K562 (cell line): ENCODE measurements around the gene PPM1N. TPM values are rescaled to one million over a fixed set of nuclear protein-coding genes. Genes with fewer than 3 reads are reported as not detected.

Source experiments
- ARHGAP35 ChIP-seq: fragments of 450-650 bp; IDR thresholded peaks from 2 replicates; pipeline ENCODE4 v1.6.1; 2018; ENCODE audit not compliant: partially characterized antibody
- BDP1 ChIP-seq: IDR thresholded peaks from 3 replicates; pipeline ENCODE4 v1.6.1; 2011; ENCODE audit not compliant: insufficient read length, insufficient read depth
- CLOCK ChIP-seq: fragments of 250-450 bp; sonication (Bioruptor Pico); IDR thresholded peaks from 2 replicates; pipeline ENCODE4 v1.4.0; 2020; ENCODE audit warnings: mild to moderate bottlenecking, moderate library complexity, borderline replicate concordance
- FOXM1 ChIP-seq, 2 experiments: fragments of 450-650 bp in 1 of 2; sonication (generic) in 1 of 2; formaldehyde crosslinking in 1 of 2; IDR thresholded peaks; 2 replicates each; pipeline versions ENCODE4 v1.6.1 to v1.9.0; 2017 to 2022; ENCODE audit warnings: low read depth in 2 of 2, mild to moderate bottlenecking in 2 of 2, missing genetic modification reagents in 1 of 2, moderate library complexity in 1 of 2
- FUS ChIP-seq: fragments of 200-400 bp; formaldehyde crosslinking; optimal IDR thresholded peaks from 2 replicates; pipeline ENCODE3; 2017; ENCODE audit warnings: low read depth, low read length
- NONO ChIP-seq, 2 experiments: fragments of 200-400 bp in 1 of 2; fragments of 450-650 bp in 1 of 2; formaldehyde crosslinking in 1 of 2; IDR thresholded peaks; 2 replicates each; pipeline ENCODE4 v1.6.1; 2017; ENCODE audit warnings: low read depth in 2 of 2, mild to moderate bottlenecking in 2 of 2, moderate library complexity in 2 of 2, low read length in 1 of 2
- RNF219 ChIP-seq: fragments of 250-450 bp; sonication (Bioruptor Pico); IDR thresholded peaks from 2 replicates; pipeline ENCODE4 v1.5.0; 2022; ENCODE audit warnings: mild to moderate bottlenecking
- SMARCE1 ChIP-seq: fragments of 450-650 bp; IDR thresholded peaks from 2 replicates; pipeline ENCODE4 v1.7.1; 2016; ENCODE audit warnings: mild to moderate bottlenecking
- TBP ChIP-seq: optimal IDR thresholded peaks from 2 replicates; pipeline ENCODE3; 2011; ENCODE audit warnings: low read depth, low read length, improper control_type of control experiment
- ZNF318 ChIP-seq, 2 experiments: fragments of 450-650 bp; IDR thresholded peaks; 2 replicates each; pipeline ENCODE4 v1.6.1; 2016; ENCODE audit warnings: mild to moderate bottlenecking in 2 of 2, borderline replicate concordance in 1 of 2, low read depth in 1 of 2, moderate library complexity in 1 of 2
- ZNF354B ChIP-seq: fragments of 250-450 bp; sonication (Bioruptor Pico); IDR thresholded peaks from 2 replicates; pipeline ENCODE4 v1.4.0; 2020
- ZNF408 ChIP-seq: fragments of 250-450 bp; sonication (Bioruptor Pico); IDR thresholded peaks from 2 replicates; pipeline ENCODE4 v1.4.0; 2020; ENCODE audit warnings: low read depth, mild to moderate bottlenecking, moderate library complexity
- ZNF707 ChIP-seq: fragments of 250-450 bp; sonication (Bioruptor Pico); conservative IDR thresholded peaks from 2 replicates; pipeline ENCODE4 v1.8.0; 2022; ENCODE audit warnings: inconsistent platforms, mild to moderate bottlenecking, moderate library complexity
- polyA plus RNA-seq, 8 experiments: library from polyadenylated mRNA; depleted of rRNA in 4 of 8; stranded (reverse) in 5 of 8; unstranded in 3 of 8; fragments of >200 nt; fragmentation: Nextera tagmentation in 2 of 8; fragmentation: Illumina TruSeq in 1 of 8; extraction: Ambion mirVana in 2 of 8; extraction: Trizol in 1 of 8; gene quantifications; 2 replicates each; pipeline versions ENCODE4 v1.2.1 to v1.2.3, GENCODE V29; 2011 to 2014; ENCODE audit warnings: inconsistent platforms in 1 of 8, missing spikeins in 1 of 8
- total RNA-seq, 7 experiments: library from RNA; depleted of rRNA in 6 of 7; stranded (reverse); fragments of >200 nt in 6 of 7; fragmentation: Illumina TruSeq in 2 of 7; extraction: Trizol in 2 of 7; gene quantifications; 2 replicates each; pipeline versions ENCODE4 v1.2.1 to v1.2.3, GENCODE V29; 2011 to 2021; ENCODE audit warnings: low replicate concordance in 1 of 7

PPM1N gene
- total and polyA plus RNA-seq, 9 of the 15 experiments (the other 6 are each of a cell fraction or from before 2014, with no cell fraction given) = 4.5 to 15.6 (median 8.7) TPM

- no peak for TF ChIP-seq ZNF318 (IDR thresholded peaks at IDR 0.05; ENCODE audit: borderline replicate concordance in 1 of 2, low read depth in 1 of 2)
- peak; percentile 53 for TF ChIP-seq TBP
- TF ChIP-seq ZNF354B (CRISPR knock-in tag) = no peak
- TF ChIP-seq FOXM1 (IDR thresholded peaks at IDR 0.05; ENCODE audit: low read depth) = peak; percentile 33; the same call in 1 of the 2 replicates
- peak; percentile 55; the same call in 1 of the 2 replicates for TF ChIP-seq FOXM1 (CRISPR knock-in tag; IDR thresholded peaks at IDR 0.05; ENCODE audit: low read depth)
- TF ChIP-seq CLOCK (CRISPR knock-in tag) = no peak
- no peak for TF ChIP-seq NONO (IDR thresholded peaks at IDR 0.05; ENCODE audit: low read depth in 2 of 2, low read length in 1 of 2)
- TF ChIP-seq BDP1 = no peak
- TF ChIP-seq ZNF707 = no peak
- TF ChIP-seq ARHGAP35 = no peak
- peak; percentile 37; the same call in 1 of the 2 replicates for TF ChIP-seq SMARCE1
- no peak for TF ChIP-seq ZNF408 (CRISPR knock-in tag)
- TF ChIP-seq FUS = no peak
- no peak for TF ChIP-seq RNF219 (CRISPR knock-in tag)
Observed at GRCh38 chr19:45492627-45493470, 5.4 kb upstream of the PPM1N start (continued).
